Measurements from ENCODE around the gene NDFIP1. TPM values are rescaled to one million over a fixed set of nuclear protein-coding genes. Genes with fewer than 3 reads are reported as not detected.

The NDFIP1 gene
- total RNA-seq, 1 experiment from 2014 or later, result 26.6 TPM

DNA sequence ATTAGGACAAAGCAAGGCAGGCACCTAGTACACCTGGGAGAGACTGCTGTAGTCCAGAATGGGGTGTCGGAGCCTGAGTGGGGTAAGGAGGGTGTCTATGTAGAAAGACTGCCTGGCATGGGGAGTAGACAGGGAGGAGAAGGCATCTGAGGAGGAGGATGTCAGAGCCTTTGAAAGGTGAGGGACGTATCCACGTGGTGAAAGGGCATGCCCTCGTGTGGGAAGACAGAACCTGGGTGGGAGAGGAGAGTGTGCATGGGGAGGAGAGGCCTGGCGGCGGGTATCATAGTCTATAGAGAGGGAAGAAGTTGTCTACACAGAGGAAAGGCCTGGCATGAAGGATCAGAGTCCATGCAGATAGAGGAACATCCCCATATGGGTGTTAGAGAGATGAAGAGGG is 91.8 kb downstream of the NDFIP1 start:
- Mint-ChIP-seq H3K36me3 (ENCODE audit: insufficient read depth in 1 of 3, low read depth in 3 of 3) (no peaks in the 10 kb centered on the region), H3K4me3 (no peak overlapping the region)

More for the DNA sequence above, 91.8 kb downstream of the NDFIP1 start:
- Histone ChIP-seq H3K18ac (ENCODE audit: insufficient read length, low read depth, low read length) (no peak overlapping the region), H2BK15ac (ENCODE audit: low read depth, low read length) (no peak overlapping the region), H4K8ac (replicated peaks; ENCODE audit: insufficient read length, low read depth, low read length) (no peak overlapping the region), H3K56ac (ENCODE audit: insufficient read length, low read depth, low read length) (no peak overlapping the region), H3K27me3 (ENCODE audit: insufficient read depth, low read length) (no peaks in the 10 kb centered on the region), H3K4me2 (ENCODE audit: insufficient read depth, insufficient read length, low read length) (no peak overlapping the region), H2BK5ac (ENCODE audit: insufficient read length, low read length) (no peak overlapping the region), H3K27ac (ENCODE audit: insufficient read length, low read depth, low read length) (no peak overlapping the region), H4K91ac (ENCODE audit: insufficient read length, low read depth, low read length) (no peak overlapping the region), H4K20me1 (ENCODE audit: control insufficient read depth, insufficient read depth, insufficient read length) (no peaks in the 10 kb centered on the region), H4K5ac (ENCODE audit: insufficient read length, low read depth, low read length) (no peak overlapping the region), H2BK12ac (ENCODE audit: insufficient read length, low read depth, low read length) (no peak overlapping the region), H3K9me3 (ENCODE audit: control insufficient read depth, low read depth, low read length) (no peaks in the 10 kb centered on the region), H3K4me1 (ENCODE audit: insufficient read depth, low read length) (peaks cover 5% of the 10 kb centered on the region; the same call in 1 of the 2 replicates), H3K23ac (ENCODE audit: insufficient read length, low read depth, low read length) (no peak overlapping the region), H3T11ph (ENCODE audit: low read length) (no peak overlapping the region), H3K9ac (ENCODE audit: extremely low read depth, insufficient read length, low read length) (no peak overlapping the region), H3K23me2 (ENCODE audit: insufficient read length, low read depth, low read length, poor library complexity, severe bottlenecking) (no peaks in the 10 kb centered on the region), H3K79me2 (ENCODE audit: insufficient read depth, low read length) (no peaks in the 10 kb centered on the region), H3K14ac (ENCODE audit: insufficient read depth, low read length) (no peak overlapping the region), H3K79me1 (ENCODE audit: insufficient read depth, low read depth, low read length, poor library complexity, severe bottlenecking) (no peaks in the 10 kb centered on the region), H3K4ac (ENCODE audit: low read depth, low read length) (no peak overlapping the region), H2BK20ac (ENCODE audit: low read depth, low read length, poor library complexity, severe bottlenecking) (no peak overlapping the region), H2AK5ac (ENCODE audit: insufficient read length, low read length) (no peak overlapping the region), H2AFZ (ENCODE audit: low read length) (no peak overlapping the region), H2BK120ac (ENCODE audit: low read depth, low read length, poor library complexity, severe bottlenecking) (no peak overlapping the region)
- no peak for TF ChIP-seq CTCF (conservative IDR thresholded peaks at IDR 0.05)
- WGBS (ENCODE audit: extremely low coverage, insufficient read length, low lambda C conversion rate), result no CpG with 5 or more reads among the region's 6 CpGs
- Mint-ChIP-seq H3K9me3 (no peaks in the 10 kb centered on the region), H3K27me3 (ENCODE audit: low read depth) (peaks cover 2% of the 10 kb centered on the region; the same call in 1 of the 2 replicates), H3K4me1 (peaks cover 20 to 26% of the 10 kb centered on the region in 2 experiments), H3K27ac (peak overlapping the region in 1 of 3 experiments; percentile 8; a peak in 3 of 7 replicates)
- no peak for DNase-seq

Measured in H9 (cell line).